Tibial nerve (tissue), 4 donors: ENCODE data around the gene PUSL1.

Source experiments
- CTCF ChIP-seq, 5 experiments: fragments of 200-600 bp in 3 of 5; fragments of 450-650 bp in 2 of 5; sonication (generic) in 3 of 5; IDR thresholded peaks; one replicate each; pipeline ENCODE4 v1.5.1; 2016 to 2019; ENCODE audit warnings: antibody characterized with exemption in 5 of 5, mild to moderate bottlenecking in 3 of 5, moderate library complexity in 2 of 5
- EP300 ChIP-seq, 2 donors: sonication (generic); formaldehyde crosslinking; IDR thresholded peaks; one replicate each; pipeline ENCODE4 v1.6.1; 2017; ENCODE audit warnings: antibody characterized with exemption in 2 of 2, mild to moderate bottlenecking in 1 of 2

GRCh38 chr1:1348420-1349255 lies 40.2 kb downstream of the PUSL1 start:
- no peak for TF ChIP-seq CTCF (IDR thresholded peaks at IDR 0.05)
- no peak for TF ChIP-seq EP300 (IDR thresholded peaks at IDR 0.05)
